CD4-positive, alpha-beta T cell treated with Interleukin-4 for 4 hours (primary cell): ENCODE data around the gene CACNA1E.
"Not testable (repeated sequence)": the region's sequence is repeated elsewhere in the genome, so short reads cannot be mapped to it uniquely, and the experiment has no call there.

Source experiments
- DNase-seq: peaks from one replicate; pipeline ENCODE4 v3.0.0-alpha.2; 2020

CACNA1E gene

DNA sequence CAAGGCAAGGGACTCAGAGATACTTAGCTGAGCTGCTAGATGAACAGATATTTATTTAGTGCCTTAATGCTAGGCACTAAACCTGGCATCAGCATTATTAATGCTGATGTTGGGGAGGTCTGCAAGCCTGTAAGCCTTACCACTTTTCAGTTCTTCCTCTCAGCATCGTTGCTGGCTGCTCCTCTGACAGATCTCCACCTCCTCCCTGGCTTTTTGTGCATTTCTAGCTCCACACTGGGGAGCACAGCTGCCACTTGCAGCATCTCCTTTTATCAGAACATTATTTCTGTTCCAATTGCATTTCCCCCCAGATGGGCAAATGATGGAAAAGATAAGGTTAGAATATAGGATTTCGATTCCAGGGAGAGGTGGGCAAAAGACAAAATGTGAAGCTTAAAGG is 34.8 kb downstream of the CACNA1E start:
- no peak for DNase-seq

DNA sequence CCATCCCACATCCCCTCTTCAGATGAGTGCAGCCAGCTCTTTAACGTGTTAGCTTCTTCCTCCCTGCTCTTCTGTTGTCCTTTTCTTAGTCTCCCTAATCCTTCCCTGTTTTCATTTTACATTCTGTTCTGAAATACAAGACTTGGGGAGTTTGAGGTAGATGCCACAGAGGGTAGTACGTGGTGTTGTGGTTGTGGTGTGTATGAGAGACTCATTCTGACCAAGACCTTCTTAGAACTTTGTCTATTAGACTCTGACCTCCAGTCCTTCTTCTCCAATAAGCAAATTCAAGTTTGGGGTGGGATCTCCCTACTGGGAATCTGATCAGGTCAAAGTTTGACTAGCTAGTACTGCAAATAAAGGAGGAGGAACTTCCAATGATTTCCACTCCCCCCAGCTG is 39.5 kb downstream of the CACNA1E start:
- DNase-seq, result no peak

DNA sequence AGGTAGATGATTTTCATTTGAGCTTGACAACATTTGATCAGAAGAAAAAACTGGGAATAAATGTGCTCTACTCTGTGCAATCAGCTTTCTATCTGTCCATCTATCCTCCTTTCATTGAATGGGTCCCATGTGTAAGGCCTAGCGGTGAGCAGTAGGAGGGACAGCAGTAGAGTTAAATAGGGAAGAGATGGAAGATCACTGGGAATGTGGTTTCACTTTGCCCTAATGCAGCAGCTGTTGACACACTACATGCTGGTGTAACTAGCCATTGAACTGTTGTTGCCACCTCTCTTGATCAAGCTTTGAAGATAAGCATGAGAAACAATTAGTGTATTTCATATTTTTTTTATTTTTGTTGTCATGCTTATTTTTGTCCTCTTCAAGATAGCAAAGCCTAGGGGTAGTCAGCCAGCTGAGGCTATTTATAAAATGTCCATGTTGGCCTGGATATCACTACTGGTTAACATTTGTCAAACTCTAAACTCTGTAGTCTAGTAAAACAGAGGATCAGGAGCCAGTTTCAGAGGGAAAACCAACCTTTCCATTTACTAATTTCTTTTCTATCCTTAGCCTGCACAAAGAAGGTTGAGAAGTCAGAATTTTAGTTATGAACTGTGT is 41.9 kb downstream of the CACNA1E start:
- no peak for DNase-seq

DNA sequence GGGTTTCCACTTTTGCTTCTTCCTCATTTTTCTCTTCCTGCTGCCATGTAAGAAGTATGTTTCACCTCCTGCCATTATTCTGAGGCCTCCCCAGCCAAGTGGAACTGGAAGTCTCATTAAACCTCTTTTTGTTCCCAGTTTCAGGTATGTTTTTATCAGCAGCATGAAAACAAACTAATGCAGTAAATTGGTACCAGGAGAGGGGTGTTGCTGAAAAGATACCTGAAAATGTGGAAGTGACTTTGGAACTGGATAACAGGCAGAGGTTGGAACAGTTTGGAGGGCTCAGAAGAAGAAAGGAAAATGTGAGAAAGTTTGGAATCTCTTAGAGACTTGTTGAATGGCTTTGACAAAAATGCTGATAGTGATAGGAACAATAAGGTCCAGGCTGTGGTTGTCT is 44.9 kb downstream of the CACNA1E start:
- DNase-seq, result not testable (repeated sequence)

DNA sequence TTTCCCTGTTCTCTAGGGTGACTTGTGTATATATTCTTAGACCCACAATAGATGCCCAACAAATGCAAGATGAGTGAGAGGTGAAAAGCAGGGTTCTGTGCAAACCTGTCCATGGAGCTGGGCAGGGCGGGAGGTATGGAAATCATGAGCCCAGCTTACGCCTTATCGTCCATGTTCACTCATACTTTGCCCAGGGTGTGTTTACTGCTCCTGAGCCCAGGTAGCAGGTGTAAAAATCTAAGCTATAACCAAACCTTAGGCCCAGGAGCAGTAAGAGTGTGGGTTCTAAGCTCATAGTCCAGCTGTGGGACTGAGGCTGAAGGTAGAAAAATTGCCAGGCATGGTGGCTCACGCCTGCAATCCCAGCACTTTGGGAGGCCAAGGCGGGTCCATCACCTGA is 48.1 kb downstream of the CACNA1E start:
- DNase-seq, result no peak

DNA sequence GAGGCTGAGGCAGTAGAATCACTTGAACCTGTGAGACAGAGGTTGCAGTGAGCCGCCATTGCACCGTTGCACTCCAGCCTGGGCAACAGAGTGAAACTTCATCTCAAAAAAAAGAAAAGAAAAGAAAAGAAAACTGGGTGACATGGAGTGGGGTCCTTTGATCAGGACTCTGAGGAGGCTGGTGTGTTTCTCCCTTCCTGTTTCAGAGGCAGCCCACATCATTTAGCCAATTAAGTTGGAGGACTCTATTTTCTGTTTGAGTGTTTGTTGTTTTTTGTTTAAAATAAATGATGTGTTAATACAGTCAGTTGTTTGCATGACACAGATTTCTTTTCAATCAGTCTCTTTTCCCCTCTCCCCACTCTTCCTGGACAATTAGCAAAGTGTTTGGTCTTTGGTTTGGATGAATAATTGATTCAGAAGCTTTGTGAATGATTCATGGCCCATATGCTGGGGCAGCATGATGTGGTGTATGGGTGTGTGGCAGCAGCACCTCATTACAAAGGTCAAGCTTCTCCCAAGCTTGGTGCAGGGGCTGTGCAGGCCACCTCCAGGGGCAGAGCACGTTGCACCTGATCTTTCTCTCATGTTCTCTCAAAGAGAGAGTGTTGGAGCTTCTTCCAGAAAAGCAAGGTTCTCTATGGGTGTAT is 48.8 kb downstream of the CACNA1E start:
- DNase-seq, result no peak

DNA sequence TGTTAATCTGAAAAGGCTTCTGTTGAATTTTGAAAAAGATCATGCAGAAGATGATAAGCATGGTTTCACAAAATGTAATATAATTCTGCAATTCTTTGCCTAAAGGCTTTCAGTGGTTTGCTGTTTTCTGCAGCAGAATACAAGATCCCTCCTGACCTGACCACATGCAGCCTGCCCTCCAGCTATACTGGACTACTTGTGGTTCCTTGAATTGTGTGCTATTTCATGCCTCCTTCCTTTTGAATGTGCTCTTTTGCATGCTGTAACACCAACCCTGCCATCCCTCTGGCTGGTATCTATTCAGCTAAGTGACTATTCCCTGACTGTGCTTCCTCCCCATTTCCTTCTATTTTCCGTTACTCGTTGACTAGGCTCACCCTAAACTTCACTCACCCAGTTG is 55.5 kb downstream of the CACNA1E start:
- DNase-seq, result no peak

DNA sequence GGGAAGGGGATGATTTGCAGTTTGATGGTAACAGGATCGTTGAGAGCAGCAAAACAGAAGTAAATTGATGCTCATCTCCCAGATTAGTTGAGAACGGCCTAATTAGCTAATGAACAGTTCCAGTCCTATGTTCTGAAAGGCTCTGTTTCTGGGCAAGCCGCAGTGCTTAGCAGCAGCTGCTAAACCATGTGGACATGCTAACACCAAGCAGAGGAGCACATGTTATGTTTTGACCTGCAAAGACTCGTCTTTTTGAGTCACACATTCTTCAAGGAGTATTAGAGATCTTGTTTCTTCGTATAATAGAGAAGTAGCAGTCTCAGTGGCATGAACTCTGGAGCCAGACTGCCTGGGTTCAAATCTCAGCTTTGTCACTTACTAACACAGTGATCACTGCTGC is 58.1 kb downstream of the CACNA1E start:
- DNase-seq, result no peak

DNA sequence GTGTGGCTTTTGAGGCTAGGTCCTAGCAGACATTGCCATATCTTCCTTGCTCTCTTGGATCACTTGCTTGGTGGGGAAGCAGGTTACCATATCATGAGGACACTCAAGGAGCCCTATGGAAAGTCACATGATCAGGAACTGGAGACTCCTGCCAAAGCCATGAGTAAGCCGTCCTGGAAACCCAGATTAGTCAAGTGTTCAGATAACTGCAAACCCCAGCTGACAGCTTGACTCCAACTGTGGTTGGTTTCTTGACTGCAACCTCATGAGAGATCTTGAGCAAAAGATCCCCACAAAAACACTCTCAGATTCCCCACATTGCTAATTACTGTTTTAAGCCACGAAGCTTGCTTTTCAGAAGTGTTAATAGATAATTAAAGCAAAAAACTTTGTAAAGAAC is 58.6 kb downstream of the CACNA1E start:
- DNase-seq, result no peak

DNA sequence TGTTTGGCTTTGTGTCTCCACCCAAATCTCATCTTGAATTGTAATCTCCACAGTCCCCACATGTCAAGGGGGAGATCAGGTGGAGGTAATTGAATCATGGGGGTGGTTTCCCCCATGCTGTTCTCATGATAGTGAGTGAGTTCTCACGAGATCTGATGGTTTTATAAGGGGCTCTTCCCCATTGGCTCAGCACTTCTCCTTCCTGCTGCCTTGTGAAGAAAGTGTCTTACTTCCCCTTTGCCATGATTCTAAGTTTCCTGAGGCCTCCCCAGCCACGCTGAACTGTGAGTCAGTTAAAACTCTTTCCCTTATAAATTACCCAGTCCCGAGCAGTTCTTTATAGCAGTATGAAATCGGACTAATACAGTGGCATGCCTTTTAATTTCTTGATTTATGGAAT is 59.1 kb downstream of the CACNA1E start:
- DNase-seq, result not testable (repeated sequence)

DNA sequence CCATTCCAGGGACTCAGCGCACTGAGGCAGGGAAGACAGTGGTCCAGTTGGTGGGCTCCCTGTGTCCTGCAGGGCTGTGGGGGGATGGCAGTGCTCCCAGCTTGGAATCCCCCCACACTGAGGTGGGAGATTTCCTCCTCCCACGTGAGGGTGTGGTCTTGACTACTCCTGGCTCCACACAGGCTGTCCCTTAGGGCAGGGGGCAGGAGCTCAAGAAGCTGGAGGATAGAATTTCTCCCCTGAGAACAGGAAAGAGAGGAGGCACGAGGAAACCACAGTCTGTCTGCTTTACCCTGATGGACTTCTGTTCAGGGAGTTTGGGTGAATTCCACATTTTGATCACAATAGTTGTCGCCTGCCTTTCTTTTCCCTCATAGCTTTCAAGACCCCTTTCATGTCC is 62.1 kb downstream of the CACNA1E start:
- no peak for DNase-seq

DNA sequence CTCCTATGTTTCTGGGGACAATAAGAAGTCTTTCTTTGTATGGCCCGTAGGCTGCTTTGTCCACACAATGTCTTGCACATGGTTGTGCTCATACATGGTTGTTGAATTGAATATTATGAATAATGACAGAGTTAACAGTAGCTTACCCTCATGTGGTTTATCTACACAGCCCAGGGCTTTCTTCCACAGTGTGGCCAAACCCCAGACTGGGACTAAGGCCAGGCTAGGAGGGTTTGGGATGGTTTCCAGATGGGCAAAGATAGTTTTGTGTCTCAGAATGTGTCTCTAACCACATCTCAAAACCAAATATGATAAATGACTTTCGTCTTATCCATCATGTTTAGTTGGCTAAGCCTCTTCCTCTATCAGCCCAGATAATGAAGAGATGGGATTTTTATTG is 65.2 kb downstream of the CACNA1E start:
- no peak for DNase-seq

DNA sequence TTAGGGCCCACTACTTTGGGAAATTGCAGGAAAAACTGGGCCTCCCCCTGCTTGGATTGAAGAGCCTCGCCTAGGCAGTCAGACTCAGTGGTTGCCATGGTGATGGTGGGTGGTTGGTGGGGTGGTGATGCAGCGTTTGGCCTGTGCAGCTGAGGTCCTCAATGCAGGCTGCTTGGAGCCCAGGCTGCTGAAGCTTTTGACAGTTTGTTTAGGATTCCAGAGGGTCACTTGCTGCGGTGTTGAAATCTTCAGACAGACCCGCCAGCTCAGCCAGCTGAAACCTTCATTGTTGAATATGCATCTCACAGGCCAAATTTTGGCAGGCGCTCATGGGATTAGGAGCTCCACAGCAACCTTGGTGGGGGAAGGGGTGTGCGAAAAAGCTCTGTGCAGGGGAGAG is 67.9 kb downstream of the CACNA1E start:
- no peak for DNase-seq

DNA sequence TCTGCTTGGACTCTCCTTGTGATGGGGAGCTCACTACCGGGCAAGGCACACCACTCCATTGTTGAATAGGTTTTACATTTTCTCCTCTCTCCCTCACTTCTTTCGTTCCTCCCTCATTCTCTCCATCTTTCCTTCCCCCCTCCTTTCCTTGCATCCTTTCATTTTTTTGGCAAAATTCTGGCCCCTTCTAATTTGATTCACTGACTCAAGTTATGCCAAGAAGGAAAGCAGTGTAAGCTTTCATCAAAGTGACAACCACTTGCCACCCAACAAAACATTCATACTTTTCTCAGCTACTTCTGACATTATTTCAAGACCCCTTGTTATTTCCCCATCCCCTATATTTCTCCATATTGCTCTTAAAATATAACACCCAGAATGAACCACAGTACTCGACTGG is 68.4 kb downstream of the CACNA1E start:
- no peak for DNase-seq

DNA sequence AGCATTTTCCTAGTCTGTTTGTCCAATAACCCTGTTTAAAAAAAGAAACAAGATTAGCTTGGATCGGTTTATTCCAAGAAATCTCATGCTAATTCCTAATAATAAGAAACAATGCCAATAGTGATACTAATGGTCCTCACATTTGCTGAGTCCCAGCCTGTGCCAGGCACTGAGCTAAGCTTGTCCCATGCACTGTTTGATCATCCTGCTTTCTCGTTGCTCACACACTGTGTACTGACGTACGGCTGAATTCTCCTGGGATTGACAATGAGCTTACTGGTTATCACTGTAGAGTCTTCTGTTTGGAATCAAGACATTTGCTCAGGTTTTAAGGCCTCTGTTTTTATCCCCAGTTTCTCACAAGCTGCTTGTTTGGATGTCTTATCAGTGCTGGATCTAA is 71.1 kb downstream of the CACNA1E start:
- DNase-seq, result no peak

DNA sequence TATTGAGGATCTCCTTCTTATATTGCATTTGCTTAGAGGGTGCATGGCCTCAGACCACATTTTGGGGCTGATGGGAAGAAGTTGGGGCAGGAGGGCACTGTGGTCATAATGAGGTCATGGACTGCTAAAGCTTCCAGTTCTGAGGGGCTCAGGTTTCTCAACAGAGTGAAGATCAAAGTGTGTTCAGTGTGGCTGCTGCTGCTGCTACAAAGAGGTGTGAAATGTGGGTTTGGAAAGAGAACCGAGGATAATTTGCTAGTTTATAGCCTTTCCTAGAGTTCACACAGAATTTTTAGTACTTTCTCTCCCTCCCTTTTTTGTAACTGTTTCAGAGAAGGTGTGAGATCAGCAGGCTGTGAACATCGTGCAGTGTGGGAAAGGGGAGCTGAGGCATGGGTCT is 73.3 kb downstream of the CACNA1E start:
- DNase-seq, result no peak

DNA sequence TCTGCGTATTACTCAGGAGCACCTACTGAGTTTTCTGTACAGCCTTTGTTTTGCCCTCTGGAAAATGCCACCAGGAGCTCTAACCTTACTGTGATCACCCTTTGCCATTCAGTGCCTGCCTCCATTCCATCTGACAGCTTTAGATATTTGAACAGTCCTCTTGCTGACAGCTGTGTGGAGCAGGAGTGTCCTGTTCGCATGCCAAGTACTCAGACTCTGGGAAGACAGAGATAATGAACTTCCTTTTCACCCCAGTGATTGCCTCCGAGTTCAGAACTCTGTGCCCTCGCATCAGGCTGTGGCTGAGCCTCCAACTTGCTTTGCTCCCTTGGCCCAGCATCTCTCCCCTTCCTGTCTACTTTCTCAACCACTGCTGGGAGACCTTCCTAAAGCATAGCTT is 74.0 kb downstream of the CACNA1E start:
- DNase-seq, result no peak

DNA sequence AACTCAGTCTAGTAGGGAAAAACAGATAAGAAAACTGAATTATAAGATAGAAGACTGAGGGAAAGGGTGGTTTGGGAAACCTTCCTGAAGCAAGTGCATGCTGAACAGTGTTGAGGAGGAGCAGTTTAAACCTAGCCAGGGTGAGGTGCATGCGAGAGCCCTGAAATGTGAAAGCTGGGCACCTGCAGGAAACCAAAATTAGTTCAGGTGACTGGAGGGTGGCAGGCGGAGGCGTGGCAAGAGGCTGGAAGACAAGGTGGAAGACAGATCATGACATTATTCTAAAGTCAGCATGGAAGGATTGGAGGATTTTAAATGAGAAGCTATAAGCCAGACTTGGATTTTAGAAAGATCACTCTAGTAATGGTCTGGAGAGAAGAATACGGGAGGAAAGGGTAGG is 75.1 kb downstream of the CACNA1E start:
- no peak for DNase-seq

DNA sequence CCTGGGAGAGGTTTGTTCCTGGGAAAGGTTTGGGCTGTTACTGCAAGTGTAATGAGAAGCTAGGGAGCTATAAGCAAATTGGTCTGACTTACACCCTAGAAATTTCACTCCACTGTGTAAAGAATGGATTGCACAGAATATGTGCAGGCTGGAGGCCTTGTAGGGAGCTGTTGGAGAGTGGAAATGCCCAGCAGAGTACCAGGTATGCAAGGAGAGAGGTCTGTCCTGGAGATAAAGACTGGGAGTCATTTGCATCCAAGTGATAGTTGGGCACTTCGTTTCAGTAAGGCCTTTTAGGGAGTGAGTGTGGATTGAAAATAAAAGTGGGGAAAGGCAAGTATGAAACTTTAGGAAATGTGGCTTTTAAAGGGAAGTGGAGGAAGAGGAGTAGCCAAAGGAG is 75.8 kb downstream of the CACNA1E start:
- DNase-seq, result no peak

DNA sequence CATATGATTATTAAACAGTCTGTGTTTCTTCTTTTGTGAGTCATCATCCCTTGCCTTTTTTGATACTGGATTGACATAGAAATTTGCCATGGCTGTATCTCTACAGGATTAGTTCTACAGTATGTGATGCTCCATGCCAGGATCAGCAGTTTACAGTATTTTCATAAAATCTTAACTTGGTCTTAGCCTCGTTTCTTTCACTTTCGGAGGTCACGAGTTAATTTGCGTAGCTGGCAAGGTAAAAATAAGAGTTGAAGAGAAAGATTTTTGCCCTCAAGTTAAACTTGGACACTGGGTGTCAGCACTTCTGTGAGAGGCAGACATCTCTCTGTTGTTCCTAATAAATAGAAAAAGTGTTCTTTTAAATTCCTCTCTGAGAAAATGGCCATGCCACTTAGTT is 79.1 kb downstream of the CACNA1E start:
- no peak for DNase-seq

DNA sequence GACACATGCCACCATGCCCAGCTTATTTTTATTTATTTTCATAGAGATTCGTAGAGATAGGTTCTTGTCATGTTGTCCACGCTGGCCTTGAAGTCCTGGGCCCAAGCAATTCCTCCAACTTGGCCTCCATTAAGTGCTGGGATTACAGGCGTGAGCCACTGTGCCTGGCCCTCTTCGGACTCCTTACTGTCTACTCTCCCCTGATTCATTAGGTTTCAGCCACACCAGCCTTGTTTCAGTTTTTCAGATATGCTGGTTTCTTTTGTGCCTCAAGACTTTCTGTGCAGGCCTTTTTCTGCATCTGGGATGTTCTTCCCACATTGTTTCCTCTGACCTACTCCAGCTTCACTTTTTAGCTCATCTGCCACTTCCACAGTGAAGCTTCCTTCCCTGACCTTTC is 85.4 kb downstream of the CACNA1E start:
- DNase-seq, result no peak

DNA sequence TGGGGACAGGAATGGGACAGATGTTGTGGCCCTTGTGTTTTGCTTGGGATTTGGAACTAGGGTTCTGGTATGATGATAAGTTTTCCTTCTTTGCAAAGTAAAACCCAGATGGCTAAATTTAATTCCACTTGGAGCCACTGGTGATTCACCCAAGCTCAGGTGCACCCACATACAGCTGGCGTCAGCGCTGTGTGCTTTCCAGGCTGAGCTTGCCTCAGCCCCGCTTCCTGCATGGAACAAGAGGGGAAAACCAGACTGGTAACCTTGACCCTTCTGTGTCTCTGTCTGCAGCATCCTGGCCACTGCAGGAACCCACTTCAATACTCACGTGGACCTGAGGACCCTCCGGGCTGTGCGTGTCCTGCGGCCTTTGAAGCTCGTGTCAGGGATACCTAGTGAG is 94.2 kb downstream of the CACNA1E start:
- no peak for DNase-seq

DNA sequence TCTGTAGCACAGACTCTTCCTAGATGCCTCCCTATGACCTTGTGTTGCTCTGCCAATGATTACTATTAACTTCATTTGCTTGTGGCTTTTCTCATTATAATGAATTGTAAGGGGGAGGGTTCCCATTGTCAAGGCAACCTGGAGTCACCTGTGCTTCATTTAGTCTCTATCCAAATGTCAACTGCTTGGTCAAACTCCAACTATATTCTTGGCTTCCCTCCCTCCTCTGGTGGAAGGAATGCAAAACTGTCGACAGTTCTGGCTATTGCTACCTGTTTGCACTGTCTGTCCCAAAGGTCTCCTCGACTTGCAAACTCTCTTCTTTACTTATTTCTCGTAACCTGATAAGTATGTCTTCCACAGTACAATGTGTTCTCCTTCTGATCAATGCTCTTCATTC is 100.3 kb downstream of the CACNA1E start:
- DNase-seq, result no peak

DNA sequence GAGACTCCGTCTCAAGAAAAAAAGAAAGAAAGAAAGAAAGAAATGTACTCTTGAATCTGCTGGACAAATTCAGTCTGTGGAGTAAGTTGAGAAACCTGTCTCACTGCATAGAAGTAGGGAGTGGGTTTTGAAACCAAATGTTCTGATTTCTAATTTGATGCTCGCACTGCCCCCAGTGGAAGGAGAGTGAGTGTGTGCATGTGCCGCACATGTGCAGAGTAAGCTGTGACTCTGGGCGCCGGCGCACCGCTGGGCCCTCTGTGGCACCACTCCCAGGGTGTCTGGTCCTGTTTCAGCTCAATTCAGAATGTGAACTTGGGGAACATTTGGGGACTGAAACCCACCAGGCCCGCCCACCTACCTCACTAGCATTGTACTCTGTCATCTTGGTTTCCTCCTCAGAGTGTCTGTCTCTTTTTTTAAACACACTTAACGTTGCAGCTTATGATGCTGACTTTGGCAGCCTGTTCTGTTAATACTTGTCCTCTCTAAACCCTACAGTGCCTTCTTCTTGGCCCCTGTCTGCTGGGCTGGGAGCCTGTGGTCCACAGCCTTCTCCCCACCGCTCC is 104.6 kb downstream of the CACNA1E start:
- DNase-seq, result no peak

DNA sequence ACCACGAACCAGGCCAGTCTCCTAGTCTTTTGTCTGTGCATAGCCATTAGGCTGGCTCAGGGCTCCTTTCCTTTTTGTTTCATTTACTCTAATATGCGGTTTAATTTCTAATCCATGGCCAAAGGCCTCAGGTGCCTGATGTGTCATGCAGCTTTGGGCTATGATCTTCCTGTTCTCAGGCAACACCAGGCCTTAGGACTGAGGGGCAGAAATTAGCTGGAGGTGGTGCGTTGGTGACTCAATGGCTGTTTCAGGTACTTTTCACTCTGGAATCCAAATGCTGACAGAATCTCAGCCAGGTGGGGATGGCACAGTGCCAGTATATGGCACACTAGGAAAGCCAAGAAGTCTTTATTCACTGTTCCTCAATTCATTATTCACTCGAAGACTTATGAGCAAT is 105.3 kb downstream of the CACNA1E start:
- no peak for DNase-seq
